Suprapubic skin (tissue), 4 donors: ENCODE results near the gene CD37. TPM values are rescaled to one million over a fixed set of nuclear protein-coding genes. Genes with fewer than 3 reads are reported as not detected.

Experiments used
- DNase-seq, 2 donors: peaks; one replicate each; pipeline ENCODE4 v3.0.0-alpha.2; 2019; ENCODE audit warnings: low spot score in 2 of 2
- H3K27ac ChIP-seq: fragments of 200-600 bp; sonication (generic); one replicate; pipeline ENCODE4 v1.5.1; 2019
- H3K27me3 ChIP-seq: fragments of 200-600 bp; sonication (generic); one replicate; pipeline ENCODE4 v1.5.1; 2019
- H3K36me3 ChIP-seq: fragments of 200-600 bp; sonication (generic); one replicate; pipeline ENCODE4 v1.5.1; 2019
- H3K4me1 ChIP-seq: fragments of 200-600 bp; sonication (generic); one replicate; pipeline ENCODE4 v1.5.1; 2019
- H3K4me3 ChIP-seq: fragments of 200-600 bp; sonication (generic); one replicate; pipeline ENCODE4 v1.5.1; 2019; ENCODE audit warnings: mild to moderate bottlenecking
- H3K9me3 ChIP-seq: fragments of 200-600 bp; sonication (generic); one replicate; pipeline ENCODE4 v1.5.1; 2019
- CTCF ChIP-seq, 2 donors: fragments of 200-600 bp in 1 of 2; fragments of 450-650 bp in 1 of 2; sonication (generic) in 1 of 2; IDR thresholded peaks; one replicate each; pipeline ENCODE4 v1.5.1; 2016 to 2019; ENCODE audit warnings: antibody characterized with exemption in 2 of 2, mild to moderate bottlenecking in 1 of 2, moderate library complexity in 1 of 2
- EP300 ChIP-seq: sonication (generic); formaldehyde crosslinking; IDR thresholded peaks from one replicate; pipeline ENCODE4 v1.6.1; 2017; ENCODE audit warnings: antibody characterized with exemption
- POLR2A ChIP-seq, 2 donors: fragments of 450-650 bp; IDR thresholded peaks; one replicate each; pipeline ENCODE4 v1.6.1; 2017; ENCODE audit warnings: antibody characterized with exemption in 2 of 2, mild to moderate bottlenecking in 2 of 2, moderate library complexity in 2 of 2
- POLR2AphosphoS5 ChIP-seq, 3 donors: sonication (generic); formaldehyde crosslinking; IDR thresholded peaks; one replicate each; pipeline ENCODE4 v1.6.1; 2017; ENCODE audit warnings: antibody characterized with exemption in 3 of 3
- WGBS: methylation state at CpG from one replicate; pipeline ENCODE4 v1.1.5; 2018; 5-methylcytosine and 5-hydroxymethylcytosine counted together
- total RNA-seq, 4 donors: library from RNA; depleted of rRNA; stranded (reverse); fragments of >200 nt; gene quantifications; one replicate each; pipeline ENCODE4 v1.1.0, GENCODE V29; 2016

The CD37 gene
- total RNA-seq, 4 donors from 2014 or later = 2.9 to 25.7 (median 5.0) TPM

- Histone ChIP-seq H3K36me3 (no peaks in the 10 kb centered on the region), H3K27me3 (no peaks in the 10 kb centered on the region), H3K9me3 (no peaks in the 10 kb centered on the region), H3K4me1 (peaks cover 6% of the 10 kb centered on the region), H3K4me3 (no peak overlapping the region), H3K27ac (no peak overlapping the region)
- 75% methylated on average over 3 of the region's 3 CpGs for whole genome bisulfite sequencing
- TF ChIP-seq POLR2AphosphoS5 (IDR thresholded peaks at IDR 0.05) = no peak
- no peak for TF ChIP-seq POLR2A (IDR thresholded peaks at IDR 0.05)
- TF ChIP-seq CTCF (IDR thresholded peaks at IDR 0.05) = no peak
- no peak for TF ChIP-seq EP300
- peak in 1 of 2 donors; percentile 31 for DNase-seq
These were observed 1.8 kb upstream of the CD37 start for GRCh38 chr19:49333418-49333805.

- no peak for TF ChIP-seq POLR2A (IDR thresholded peaks at IDR 0.05)
- TF ChIP-seq CTCF (IDR thresholded peaks at IDR 0.05) = no peak
- no peak for TF ChIP-seq EP300
- TF ChIP-seq POLR2AphosphoS5 (IDR thresholded peaks at IDR 0.05) = no peak
- H3K27ac ChIP-seq = no peak overlapping the region
- no peak overlapping the region for H3K4me3 ChIP-seq
- no peaks in the 10 kb centered on the region for H3K9me3 ChIP-seq
- H3K4me1 ChIP-seq = peaks cover 9% of the 10 kb centered on the region
- 48% methylated on average over 6 of the region's 8 CpGs for WGBS
- peak in 1 of 2 donors; percentile 70 for DNase-seq
- H3K36me3 ChIP-seq = no peaks in the 10 kb centered on the region
- H3K27me3 ChIP-seq = no peaks in the 10 kb centered on the region
These were observed 1.4 kb upstream of the CD37 start for GRCh38 chr19:49333811-49334288.

- 83% methylated on average over 14 of the region's 14 CpGs for WGBS
- Histone ChIP-seq H3K27ac (peak overlapping the region; percentile 23), H3K27me3 (no peaks in the 10 kb centered on the region), H3K36me3 (peaks cover 2% of the 10 kb centered on the region), H3K4me1 (peaks cover 30% of the 10 kb centered on the region), H3K4me3 (peak overlapping the region; percentile 37), H3K9me3 (no peaks in the 10 kb centered on the region)
- peak in 1 of 2 donors; percentile 38 for DNase-seq
- TF ChIP-seq EP300 (no peak), POLR2AphosphoS5 (IDR thresholded peaks at IDR 0.05) (no peak), POLR2A (IDR thresholded peaks at IDR 0.05) (no peak), CTCF (IDR thresholded peaks at IDR 0.05) (no peak)
These were observed 727 bp downstream of the CD37 start for GRCh38 chr19:49335784-49336481.

- Histone ChIP-seq H3K36me3 (peaks cover 9% of the 10 kb centered on the region), H3K27me3 (no peaks in the 10 kb centered on the region), H3K9me3 (no peaks in the 10 kb centered on the region), H3K4me3 (no peak overlapping the region), H3K27ac (no peak overlapping the region), H3K4me1 (peaks cover 30% of the 10 kb centered on the region)
- WGBS = 85% methylated on average over 8 of the region's 10 CpGs
- TF ChIP-seq POLR2A (IDR thresholded peaks at IDR 0.05) (no peak), EP300 (no peak), POLR2AphosphoS5 (IDR thresholded peaks at IDR 0.05) (no peak), CTCF (IDR thresholded peaks at IDR 0.05) (no peak)
- DNase-seq = peak in 1 of 2 donors; percentile 75
These were observed 1.5 kb downstream of the CD37 start for GRCh38 chr19:49336482-49337266.
